IMR-90 (cell line): Measurements from ENCODE around the gene LHFPL3. TPM values are rescaled to one million over a fixed set of nuclear protein-coding genes. Genes with fewer than 3 reads are reported as not detected.

Experiments
- ATAC-seq: fragments of 200-7000 bp; cut with Tn5 transposase; 2 replicates; pipeline ENCODE4 v1.9.1; 2020; ENCODE audit warnings: low read depth, mild to moderate bottlenecking, moderate library complexity
- BruUV-seq: library from RNA; stranded (reverse); fragments of 400-500 nt; replicated peaks from 2 replicates; lab custom pipeline; 2021; lab: Mats Ljungman, UMichigan
- CTCF ChIA-PET: fragments of 300-600 bp; formaldehyde crosslinking; extraction: SDS; loops from one replicate; lab custom pipeline; 2021; ENCODE audit warnings: antibody characterized with exemption; lab: Yijun Ruan, JAX
- POLR2A ChIA-PET: fragments of 300-600 bp; sonication (Branson Sonifier 250); formaldehyde crosslinking; loops from one replicate; lab custom pipeline; 2022; ENCODE audit warnings: antibody characterized with exemption; ENCODE audit not compliant: unreplicated experiment; lab: Charles Lee
- DNase-seq: peaks from one replicate; pipeline ENCODE4 v3.0.0; 2013
- H2AFZ ChIP-seq: replicated peaks from 2 replicates; pipeline ENCODE3; 2013; ENCODE audit warnings: low read length, mild to moderate bottlenecking; ENCODE audit not compliant: poor library complexity
- H2AK5ac ChIP-seq: 2 replicates; pipeline ENCODE4 v1.6.1; 2013; ENCODE audit warnings: low read depth, low read length, inconsistent platforms
- H2AK9ac ChIP-seq: replicated peaks from 2 replicates; pipeline ENCODE3; 2013; ENCODE audit warnings: mild to moderate bottlenecking, low read depth, low read length, moderate library complexity; ENCODE audit not compliant: poor library complexity
- H2BK120ac ChIP-seq: 2 replicates; pipeline ENCODE4 v1.6.1; 2013; ENCODE audit warnings: low read depth, low read length, inconsistent platforms
- H2BK15ac ChIP-seq: 3 replicates; pipeline ENCODE4 v1.6.1; 2013; ENCODE audit warnings: low read depth, low read length, inconsistent platforms
- H2BK20ac ChIP-seq: 2 replicates; pipeline ENCODE4 v1.6.1; 2013; ENCODE audit warnings: low read depth, mild to moderate bottlenecking, inconsistent platforms, low read length, moderate library complexity
- H2BK5ac ChIP-seq: 2 replicates; pipeline ENCODE4 v1.6.1; 2013; ENCODE audit warnings: mild to moderate bottlenecking, low read depth, low read length, inconsistent platforms; ENCODE audit not compliant: poor library complexity, severe bottlenecking
- H3K14ac ChIP-seq: replicated peaks from 2 replicates; pipeline ENCODE4 v1.6.1; 2013; ENCODE audit warnings: low read depth, low read length, inconsistent platforms
- H3K18ac ChIP-seq: 2 replicates; pipeline ENCODE4 v1.6.1; 2013; ENCODE audit warnings: low read depth, low read length, control low read depth
- H3K23ac ChIP-seq: 2 replicates; pipeline ENCODE4 v1.6.1; 2013; ENCODE audit warnings: low read depth, low read length, inconsistent platforms
- H3K27ac ChIP-seq: 2 replicates; pipeline ENCODE4 v1.5.1; 2013; ENCODE audit warnings: mild to moderate bottlenecking, control low read depth, low read length; ENCODE audit not compliant: insufficient read depth
- H3K27me3 ChIP-seq: 2 replicates; pipeline ENCODE4 v1.6.1; 2013; ENCODE audit warnings: low read length; ENCODE audit not compliant: control insufficient read depth, insufficient read depth
- H3K36me3 ChIP-seq: 2 replicates; pipeline ENCODE4 v1.6.1; 2013; ENCODE audit warnings: low read length, mixed read lengths; ENCODE audit not compliant: control insufficient read depth, insufficient read depth
- H3K4ac ChIP-seq: 2 replicates; pipeline ENCODE4 v1.6.1; 2013; ENCODE audit warnings: low read depth, low read length, inconsistent platforms
- H3K4me1 ChIP-seq: 2 replicates; pipeline ENCODE4 v1.6.1; 2013; ENCODE audit warnings: low read length, mixed read lengths; ENCODE audit not compliant: control insufficient read depth, insufficient read depth
- H3K4me2 ChIP-seq: 2 replicates; pipeline ENCODE4 v1.6.1; 2013; ENCODE audit warnings: low read depth, mild to moderate bottlenecking, control low read depth, low read length, moderate library complexity
- H3K4me3 ChIP-seq: 2 replicates; pipeline ENCODE4 v1.5.1; 2013; ENCODE audit warnings: low read depth, mild to moderate bottlenecking, control low read depth, low read length, moderate library complexity; ENCODE audit not compliant: insufficient read depth
- H3K56ac ChIP-seq: 2 replicates; pipeline ENCODE4 v1.6.1; 2013; ENCODE audit warnings: low read length, inconsistent platforms; ENCODE audit not compliant: insufficient read depth; ENCODE audit errors: extremely low read depth
- H3K79me1 ChIP-seq, 2 experiments: 2 replicates each; pipeline ENCODE4 v1.6.1; 2013; ENCODE audit warnings: low read length in 2 of 2, inconsistent platforms in 1 of 2, low read depth in 1 of 2
- H3K9ac ChIP-seq: 2 replicates; pipeline ENCODE4 v1.6.1; 2013; ENCODE audit warnings: low read depth, low read length, control low read depth
- H3K9me1 ChIP-seq: 2 replicates; pipeline ENCODE4 v1.6.1; 2013; ENCODE audit warnings: low read length, inconsistent platforms; ENCODE audit not compliant: insufficient read depth
- H3K9me3 ChIP-seq: 2 replicates; pipeline ENCODE4 v1.6.1; 2013; ENCODE audit warnings: low read length; ENCODE audit not compliant: control insufficient read depth, insufficient read depth
- H4K20me1 ChIP-seq: 2 replicates; pipeline ENCODE4 v1.6.1; 2013; ENCODE audit warnings: low read length, inconsistent platforms; ENCODE audit not compliant: insufficient read depth
- H4K5ac ChIP-seq: 2 replicates; pipeline ENCODE4 v1.6.1; 2013; ENCODE audit warnings: mild to moderate bottlenecking, low read depth, low read length, control low read depth
- H4K8ac ChIP-seq, 2 experiments: 2 replicates each; pipeline ENCODE4 v1.6.1; 2013; ENCODE audit warnings: low read depth in 2 of 2, low read length in 2 of 2, control low read depth in 1 of 2, inconsistent platforms in 1 of 2
- H4K91ac ChIP-seq: 2 replicates; pipeline ENCODE4 v1.6.1; 2013; ENCODE audit warnings: low read depth, low read length, inconsistent platforms; ENCODE audit not compliant: insufficient read depth
- BHLHE40 ChIP-seq: fragments of 150-350 bp; IDR thresholded peaks from 2 replicates; pipeline ENCODE4 v1.6.1; 2016; ENCODE audit warnings: mild to moderate bottlenecking, low read depth, low read length
- POLR2A ChIP-seq: IDR thresholded peaks from 2 replicates; pipeline ENCODE4 v1.6.1; 2012; ENCODE audit warnings: mild to moderate bottlenecking, low read depth, low read length
- RCOR1 ChIP-seq: IDR thresholded peaks from 2 replicates; pipeline ENCODE4 v1.6.1; 2012; ENCODE audit warnings: mild to moderate bottlenecking, low read length, improper control_type of control experiment; ENCODE audit not compliant: insufficient replicate concordance
- RFX5 ChIP-seq: IDR thresholded peaks from 2 replicates; pipeline ENCODE4 v1.8.0; 2012; ENCODE audit warnings: low read depth, mild to moderate bottlenecking, low read length, moderate library complexity
- WGBS, 2 experiments: methylation state at CpG; one replicate each; pipeline versions ENCODE4 v1.1.5 to v1.1.7; 2013; ENCODE audit warnings: missing lambda C conversion rate in 2 of 2; ENCODE audit not compliant: insufficient read length in 1 of 2; ENCODE audit errors: extremely low coverage in 2 of 2; 5-methylcytosine and 5-hydroxymethylcytosine counted together
- dilution Hi-C: fragments of 300-500 bp; cut with HindIII; formaldehyde crosslinking; loops from one replicate; pipeline ENCODE4 v1.14.3; 2018; ENCODE audit warnings: low sequenced_read_pairs; ENCODE audit not compliant: unreplicated experiment
- in situ Hi-C: fragments of 300-500 bp; cut with MboI; formaldehyde crosslinking; loops from 3 replicates; pipeline ENCODE4 v1.14.3; 2019; ENCODE audit warnings: low sequenced_read_pairs, inconsistent platforms, mixed read lengths
- intact Hi-C: fragments of 100-400 bp; cut with micrococcal nuclease; formaldehyde crosslinking; loops from 2 replicates; pipeline ENCODE4 v1.10.0; 2022
- polyA plus RNA-seq, 3 experiments: library from polyadenylated mRNA; depleted of rRNA; stranded (reverse); fragments of >200 nt; gene quantifications; 2 replicates each; pipeline ENCODE4 v1.2.3, GENCODE V29; 2012; ENCODE audit warnings: low replicate concordance in 1 of 3
- total RNA-seq: library from RNA; depleted of rRNA; stranded (reverse); fragments of >200 nt; gene quantifications from 2 replicates; pipeline ENCODE4 v1.2.3, GENCODE V29; 2012

LHFPL3 gene
- total and polyA plus RNA-seq, 2 of the 4 experiments (the other 2 are of a cell fraction), result not detected

GRCh38 chr7:104445393-104445792 lies 117.0 kb downstream of the LHFPL3 start:
- Histone ChIP-seq H4K91ac (no peak overlapping the region), H2BK5ac (no peak overlapping the region), H2AFZ (no peak overlapping the region), H2AK9ac (no peak overlapping the region), H4K8ac (no peak overlapping the region), H2BK20ac (no peak overlapping the region), H2AK5ac (no peak overlapping the region), H3K14ac (no peak overlapping the region), H2BK120ac (no peak overlapping the region), H3K56ac (no peak overlapping the region), H2BK15ac (no peak overlapping the region), H3K4me1 (no peaks in the 10 kb centered on the region), H3K9me1 (no peaks in the 10 kb centered on the region), H4K20me1 (no peaks in the 10 kb centered on the region), H3K9ac (no peak overlapping the region), H3K23ac (no peak overlapping the region), H3K27ac (no peak overlapping the region), H3K79me1 (no peaks in the 10 kb centered on the region), H3K9me3 (0 out of 2 replicates have a peak, but pooled peaks cover 1% of the 10 kb centered on the region), H3K4me2 (no peak overlapping the region), H3K36me3 (no peaks in the 10 kb centered on the region), H3K27me3 (no peaks in the 10 kb centered on the region), H3K4me3 (no peak overlapping the region), H4K5ac (no peak overlapping the region), H3K4ac (no peak overlapping the region), H3K18ac (no peak overlapping the region)
- no TSS peak for BruUV-seq
- in situ Hi-C loops (no loop called here), dilution Hi-C loops (no loop called here), intact Hi-C loops (no loop called here)
- WGBS, 2 experiments, result no CpG with 5 or more reads among the region's 1 CpG
- ChIA-PET POLR2A (no interaction called here), CTCF (no interaction called here)
- no peak for ATAC-seq
- no peak for DNase-seq
- TF ChIP-seq RFX5 (no peak), RCOR1 (no peak), BHLHE40 (no peak), POLR2A (no peak)
